HL-60 (cell line): ENCODE measurements around the gene DDOST.

Experiments used
- GABPA ChIP-seq: IDR thresholded peaks from 2 replicates; pipeline ENCODE4 v1.6.1; 2012; ENCODE audit warnings: low read depth
- REST ChIP-seq: IDR thresholded peaks from 2 replicates; pipeline ENCODE4 v1.6.1; 2012; ENCODE audit warnings: low read depth; ENCODE audit not compliant: insufficient replicate concordance
- TF ChIP-seq, protein P1 (sequence below): IDR thresholded peaks from one replicate; pipeline ENCODE4 v1.5.1; 2011; ENCODE audit warnings: low read length, control low read depth, inconsistent platforms; ENCODE audit not compliant: insufficient read depth

GRCh38 chr1:20703124-20703756 lies 42.1 kb upstream of the DDOST start:
- TF ChIP-seq, protein P1, sequence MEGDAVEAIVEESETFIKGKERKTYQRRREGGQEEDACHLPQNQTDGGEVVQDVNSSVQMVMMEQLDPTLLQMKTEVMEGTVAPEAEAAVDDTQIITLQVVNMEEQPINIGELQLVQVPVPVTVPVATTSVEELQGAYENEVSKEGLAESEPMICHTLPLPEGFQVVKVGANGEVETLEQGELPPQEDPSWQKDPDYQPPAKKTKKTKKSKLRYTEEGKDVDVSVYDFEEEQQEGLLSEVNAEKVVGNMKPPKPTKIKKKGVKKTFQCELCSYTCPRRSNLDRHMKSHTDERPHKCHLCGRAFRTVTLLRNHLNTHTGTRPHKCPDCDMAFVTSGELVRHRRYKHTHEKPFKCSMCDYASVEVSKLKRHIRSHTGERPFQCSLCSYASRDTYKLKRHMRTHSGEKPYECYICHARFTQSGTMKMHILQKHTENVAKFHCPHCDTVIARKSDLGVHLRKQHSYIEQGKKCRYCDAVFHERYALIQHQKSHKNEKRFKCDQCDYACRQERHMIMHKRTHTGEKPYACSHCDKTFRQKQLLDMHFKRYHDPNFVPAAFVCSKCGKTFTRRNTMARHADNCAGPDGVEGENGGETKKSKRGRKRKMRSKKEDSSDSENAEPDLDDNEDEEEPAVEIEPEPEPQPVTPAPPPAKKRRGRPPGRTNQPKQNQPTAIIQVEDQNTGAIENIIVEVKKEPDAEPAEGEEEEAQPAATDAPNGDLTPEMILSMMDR, result no peak
- no peak for TF ChIP-seq REST
- no peak for TF ChIP-seq GABPA
